Hematopoietic multipotent progenitor cell treated with erythropoietin and hydrocortisone succinate and interleukin-3 and kit ligand, for 15 days (in vitro differentiated cells): ENCODE measurements around the gene ATF7.
A peak's percentile ranks its signal among the peaks of the same experiment; 100 is the strongest.

Experiments
- DNase-seq: peaks from one replicate; pipeline ENCODE4 v3.0.0-alpha.2; 2015; ENCODE audit warnings: low spot score

ATF7 gene

DNA sequence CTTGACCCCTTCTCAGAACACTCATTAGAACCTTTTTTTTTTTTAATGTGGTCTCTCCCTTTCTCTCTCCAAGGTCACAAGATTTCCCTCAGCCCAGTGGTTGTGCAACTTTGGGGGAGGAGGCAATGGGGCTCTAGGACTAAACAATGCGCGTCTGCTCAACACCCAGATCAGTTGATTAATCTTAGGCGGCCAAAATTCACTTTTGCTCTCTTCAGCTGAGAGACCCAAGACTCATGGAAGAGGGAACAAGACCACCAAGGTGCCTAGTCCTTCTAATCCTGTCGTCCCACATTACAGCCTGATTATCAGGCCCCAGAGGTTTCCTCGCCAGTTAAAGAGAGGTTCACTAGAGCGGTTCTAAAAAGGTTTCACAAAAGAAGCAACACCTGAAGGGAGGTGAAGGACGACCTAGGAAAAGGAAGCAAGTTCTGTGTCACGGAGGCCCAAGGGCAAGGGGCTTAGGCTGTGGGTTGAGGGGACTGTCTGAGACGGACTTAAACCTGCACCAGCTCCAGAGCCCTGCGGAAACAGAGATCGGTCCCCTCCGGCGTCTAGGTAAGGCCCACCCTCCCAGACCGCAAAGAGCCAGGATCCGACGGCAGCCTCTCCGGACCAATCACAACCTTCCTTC is 125.9 kb downstream of the ATF7 start:
- DNase-seq: no peak

DNA sequence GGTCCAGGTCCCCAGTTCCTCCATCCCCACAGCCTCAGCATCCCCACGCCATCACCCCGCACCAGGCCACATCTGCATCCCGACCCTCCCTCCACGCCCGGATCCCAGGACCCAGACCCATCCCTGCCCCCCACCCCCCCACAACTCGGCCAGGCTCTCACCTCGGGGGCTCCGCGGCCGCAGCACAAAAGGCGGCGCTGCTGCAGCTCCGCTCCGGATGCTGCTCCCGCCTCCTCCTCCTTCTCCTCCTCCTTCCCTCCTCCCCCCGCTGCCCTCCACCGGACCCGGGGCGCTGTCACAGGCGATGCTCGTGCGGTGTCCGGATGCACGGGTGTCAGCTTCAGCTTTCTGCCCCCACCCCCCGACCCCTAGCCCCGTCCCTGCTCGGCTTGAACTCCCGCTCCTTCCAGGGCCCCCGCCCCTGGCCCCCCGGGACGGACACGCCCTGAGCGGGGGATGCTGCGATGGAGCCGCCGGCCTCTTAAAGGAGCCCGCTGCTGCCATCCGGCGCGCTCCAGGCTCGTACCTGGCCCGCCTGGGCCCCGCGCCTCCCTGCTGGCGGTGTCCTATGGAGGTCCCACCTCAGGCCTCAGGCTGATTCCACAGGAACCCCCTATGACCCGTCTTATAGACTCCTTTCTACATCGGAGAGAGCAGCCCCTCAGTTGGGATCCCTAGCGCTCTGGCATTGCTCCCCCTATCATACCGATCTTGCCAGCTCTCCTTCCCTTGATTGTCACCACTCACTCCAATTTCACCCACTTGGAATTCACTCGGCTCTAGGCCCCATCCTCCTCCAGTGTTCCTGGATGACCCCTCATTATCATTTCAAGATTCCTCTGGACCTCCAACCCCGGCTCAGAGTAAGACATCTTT is 126.7 kb downstream of the ATF7 start, which contains the start of gene MAP3K12:
TSS of gene MAP3K12 (minus strand) at position 193 of the 876 bp plus-strand sequence. CDS start 12,067 bp downstream, outside the sequence.
- no peak for DNase-seq

- DNase-seq: no peak
These were observed 127.9 kb downstream of the ATF7 start for GRCh38 chr12:53498235-53498630.

DNA sequence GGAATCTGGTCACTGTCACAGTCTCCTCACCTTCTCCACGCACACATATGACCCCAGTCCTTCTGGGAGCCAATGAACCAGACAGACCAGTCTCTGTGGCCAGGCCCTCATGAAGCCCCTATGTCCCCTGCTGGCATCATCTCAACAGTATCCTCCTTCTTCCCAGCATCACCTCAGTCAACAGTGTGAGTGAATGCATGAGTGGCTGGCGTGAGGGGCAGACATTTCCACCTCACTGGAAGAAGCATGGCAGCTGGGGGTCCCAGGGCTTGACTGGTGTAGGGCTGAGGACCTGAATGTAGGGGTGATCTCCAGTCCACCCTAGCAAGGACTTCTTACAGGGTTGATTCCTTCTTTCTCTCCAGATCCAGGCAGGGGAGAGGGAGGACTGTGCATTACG is 128.7 kb downstream of the ATF7 start:
- no peak for DNase-seq

- DNase-seq: no peak
These were observed 129.5 kb downstream of the ATF7 start for GRCh38 chr12:53496752-53497032.

GRCh38 chr12:53495903-53496751 is 130.1 kb downstream of the ATF7 start:
- DNase-seq: no peak

- DNase-seq: peak; percentile 29
These were observed 132.4 kb downstream of the ATF7 start for GRCh38 chr12:53493610-53494391.

DNA sequence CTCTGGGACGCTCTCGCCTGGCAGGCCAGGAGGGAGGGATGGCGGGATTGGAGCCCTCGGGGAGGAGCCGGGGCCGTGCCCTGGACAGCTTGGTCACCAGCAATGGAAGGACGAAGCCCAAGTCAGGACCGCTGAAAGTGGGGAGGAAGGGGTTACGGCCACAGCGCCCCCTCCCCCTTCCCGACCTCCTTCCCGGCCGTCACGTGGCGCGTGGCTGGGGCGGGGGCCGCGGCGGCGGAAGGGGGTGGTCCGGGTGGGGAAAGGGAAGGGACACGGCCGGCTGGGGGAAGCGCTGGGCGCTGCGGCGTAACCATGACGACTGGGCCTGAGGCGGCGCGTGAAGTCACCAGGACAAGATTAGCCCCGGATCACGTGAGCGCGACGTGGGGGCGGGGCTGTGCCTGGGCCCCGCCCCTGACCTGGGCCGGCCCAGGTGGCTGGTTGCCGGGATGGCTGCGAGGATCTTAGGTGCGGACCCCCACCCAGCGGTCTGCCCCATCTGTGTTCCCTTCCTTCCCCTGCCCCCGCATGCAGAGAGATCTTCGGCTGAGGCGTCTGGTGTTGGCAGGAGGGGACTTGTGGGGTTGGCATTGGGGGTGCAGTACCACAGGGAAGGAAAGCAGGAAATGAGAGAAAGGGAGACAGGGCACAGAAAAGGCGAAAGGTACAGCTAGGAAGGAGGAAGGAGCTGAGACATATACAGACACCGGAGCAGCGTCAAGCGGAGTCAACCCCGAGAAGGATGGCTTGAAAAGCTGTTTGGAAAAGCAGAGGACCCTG is 133.2 kb downstream of the ATF7 start:
- peak; percentile 91 for DNase-seq

DNA sequence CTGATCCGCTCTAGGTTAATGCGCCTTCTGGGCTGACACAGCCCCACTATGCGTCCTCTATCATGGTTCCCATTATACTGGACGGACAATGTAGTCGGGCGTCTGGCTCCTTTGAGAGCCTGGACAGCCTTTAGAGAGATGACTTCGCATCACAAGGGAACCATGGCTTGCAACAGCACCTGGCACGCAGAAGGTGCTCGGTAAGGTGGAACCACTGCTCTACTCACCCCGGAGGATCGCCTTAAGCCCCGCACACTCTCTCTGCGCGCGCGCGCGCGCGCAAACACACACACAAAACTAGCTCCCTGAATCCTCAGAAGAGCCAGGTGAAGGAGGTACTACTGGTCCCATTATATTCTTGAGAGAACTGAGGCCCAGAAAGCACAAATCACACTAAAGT is 134.0 kb downstream of the ATF7 start:
- no peak for DNase-seq

DNA sequence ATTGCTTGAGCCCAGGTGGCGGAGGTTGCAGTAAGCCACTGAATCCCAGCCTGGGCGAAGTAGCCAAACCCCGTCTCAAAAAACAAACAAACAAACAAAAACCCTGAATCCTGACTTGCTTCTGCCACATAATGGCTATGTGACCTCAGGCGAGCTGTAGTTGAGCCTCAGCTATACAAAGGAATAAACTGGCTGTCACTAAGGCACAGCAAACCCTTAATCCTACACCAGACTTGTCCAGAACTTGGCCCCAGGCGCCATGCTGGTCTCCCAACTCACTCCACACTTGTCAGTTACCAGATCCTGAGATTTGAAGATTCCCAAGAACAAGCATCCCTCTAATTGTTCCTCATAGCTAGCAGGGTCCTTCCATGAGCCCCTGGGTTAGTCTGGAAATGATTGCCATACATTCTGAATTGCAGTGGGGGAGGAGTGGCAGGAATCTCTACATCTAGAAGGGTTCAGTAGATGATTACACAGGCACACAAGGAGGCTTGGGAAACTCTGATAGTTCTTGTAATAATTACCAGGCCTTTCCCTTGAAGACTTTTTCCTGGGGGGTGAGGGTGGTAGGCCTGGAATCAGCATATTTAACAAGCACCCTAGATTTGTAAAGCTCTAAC is 136.8 kb downstream of the ATF7 start:
- DNase-seq: no peak

GRCh38 chr12:53486736-53487487 is 139.3 kb downstream of the ATF7 start:
- DNase-seq: no peak

DNA sequence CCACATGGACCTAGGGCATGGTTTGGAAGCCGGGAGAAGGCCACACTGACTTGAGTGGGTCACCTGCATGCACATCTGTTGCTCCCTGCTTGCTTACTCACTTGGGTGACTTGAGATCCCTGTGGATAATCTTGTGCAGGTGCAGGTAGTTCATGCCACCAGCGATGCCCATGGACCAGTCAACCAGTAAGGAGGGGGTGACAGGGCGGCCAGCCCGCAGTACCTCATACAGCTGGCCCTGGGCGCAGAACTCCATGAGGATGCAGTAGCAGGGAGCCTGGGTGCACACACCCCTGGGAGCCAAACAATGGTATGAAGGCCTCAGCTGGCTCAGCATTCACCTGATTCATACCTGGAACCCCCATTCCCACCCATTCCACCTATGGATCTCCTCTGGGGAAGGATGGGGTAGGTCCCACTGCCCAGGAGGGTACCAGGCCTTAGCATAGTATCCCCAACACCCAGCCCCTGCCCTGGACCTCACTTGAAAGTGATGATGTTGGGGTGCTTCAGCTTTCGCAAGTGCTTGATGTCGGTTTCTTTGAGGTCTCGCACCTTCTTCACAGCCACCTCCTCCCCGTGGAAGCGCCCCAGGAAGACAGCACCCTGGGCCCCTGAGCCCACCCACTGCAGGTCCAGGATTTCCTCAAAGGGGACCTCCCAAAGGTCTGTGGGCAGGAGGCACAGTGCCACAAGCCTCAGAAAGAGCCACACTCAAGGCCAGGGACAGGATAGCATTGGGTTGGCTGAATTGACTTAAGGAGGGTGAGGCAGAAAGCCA is 140.0 kb downstream of the ATF7 start:
- no peak for DNase-seq

- no peak for DNase-seq
These were observed 141.3 kb downstream of the ATF7 start for GRCh38 chr12:53484686-53485575.

- DNase-seq: no peak
These were observed 142.2 kb downstream of the ATF7 start for GRCh38 chr12:53483979-53484377.

GRCh38 chr12:53483225-53483978 is 142.8 kb downstream of the ATF7 start:
- no peak for DNase-seq

- DNase-seq: no peak
These were observed 143.5 kb downstream of the ATF7 start for GRCh38 chr12:53482626-53483168.
